HUDEP-2 (cell line): ENCODE results near the gene TPT1.
"Not testable (repeated sequence)": the region's sequence is repeated elsewhere in the genome, so short reads cannot be mapped to it uniquely, and the experiment has no call there.

Experiments
- DNase-seq, 76 experiments: peaks; one replicate each; lab custom pipeline; 2025; ENCODE audit not compliant: unreplicated experiment in 76 of 76; lab: John Stamatoyannopoulos, UW

TPT1 gene

GRCh38 chr13:45368005-45368404 is 27.0 kb upstream of the TPT1 start:
- no peak for DNase-seq

GRCh38 chr13:45367358-45367757 is 26.4 kb upstream of the TPT1 start:
- DNase-seq: peak in 69 of 76 experiments; percentile 3 to 81 (median 49)

GRCh38 chr13:45365558-45365885 is 24.5 kb upstream of the TPT1 start:
- DNase-seq: no peak

- DNase-seq: no peak
These were observed 24.0 kb upstream of the TPT1 start for GRCh38 chr13:45364876-45365557.

- peak in 15 of 76 experiments; percentile 1 to 46 (median 17) for DNase-seq
These were observed 22.0 kb upstream of the TPT1 start for GRCh38 chr13:45362939-45363338.

GRCh38 chr13:45361596-45362206 is 20.7 kb upstream of the TPT1 start:
- DNase-seq: peak in 16 of 76 experiments; percentile 9 to 67 (median 43)

- DNase-seq: no peak
These were observed 16.1 kb upstream of the TPT1 start for GRCh38 chr13:45356966-45357672.

GRCh38 chr13:45353895-45354294 is 12.9 kb upstream of the TPT1 start:
- DNase-seq: no peak

- no peak for DNase-seq
These were observed 11.0 kb upstream of the TPT1 start for GRCh38 chr13:45352031-45352430.

GRCh38 chr13:45350152-45350551 is 9.2 kb upstream of the TPT1 start:
- DNase-seq: no peak

- no peak for DNase-seq
These were observed 8.5 kb upstream of the TPT1 start for GRCh38 chr13:45349438-45349837.

- DNase-seq: not testable (repeated sequence)
These were observed 3.1 kb upstream of the TPT1 start for GRCh38 chr13:45344064-45344463.

- DNase-seq: not testable (repeated sequence)
These were observed 2.1 kb upstream of the TPT1 start for GRCh38 chr13:45343102-45343501.

- not testable (repeated sequence) for DNase-seq
These were observed 1.7 kb upstream of the TPT1 start for GRCh38 chr13:45342668-45343067.

- peak in 4 of 76 experiments; percentile 14 to 75 (median 26) for DNase-seq
These were observed 967 bp upstream of the TPT1 start for GRCh38 chr13:45341799-45342500.

GRCh38 chr13:45340422-45341033 is 455 bp downstream of the TPT1 start:
- DNase-seq: peak in 74 of 76 experiments; percentile 21 to 86 (median 72)

- DNase-seq: no peak
These were observed 1.1 kb downstream of the TPT1 start for GRCh38 chr13:45339867-45340266.

- no peak for DNase-seq
These were observed 1.6 kb downstream of the TPT1 start for GRCh38 chr13:45339399-45339798.

- DNase-seq: no peak
These were observed 3.2 kb downstream of the TPT1 start for GRCh38 chr13:45337803-45338202.

- no peak for DNase-seq
These were observed 3.6 kb downstream of the TPT1 start for GRCh38 chr13:45337395-45337794.
